Breast epithelium (tissue), 3 donors: Measurements from ENCODE around the gene GSTM5.
"Not testable (repeated sequence)": the region's sequence is repeated elsewhere in the genome, so short reads cannot be mapped to it uniquely, and the experiment has no call there.

ENCODE experiments used
- POLR2A ChIP-seq: fragments of 450-650 bp; IDR thresholded peaks from one replicate; pipeline ENCODE4 v1.6.1; 2016; ENCODE audit warnings: antibody characterized with exemption, mild to moderate bottlenecking, moderate library complexity
- POLR2AphosphoS5 ChIP-seq, 3 donors: sonication (generic); formaldehyde crosslinking; IDR thresholded peaks; one replicate each; pipeline ENCODE4 v1.6.1; 2017; ENCODE audit warnings: antibody characterized with exemption in 3 of 3
- TF ChIP-seq, protein P1 (sequence below), 3 donors: fragments of 450-650 bp; IDR thresholded peaks; one replicate each; pipeline ENCODE4 v1.5.1; 2016 to 2017; ENCODE audit warnings: antibody characterized with exemption in 3 of 3, mild to moderate bottlenecking in 3 of 3, moderate library complexity in 3 of 3

DNA sequence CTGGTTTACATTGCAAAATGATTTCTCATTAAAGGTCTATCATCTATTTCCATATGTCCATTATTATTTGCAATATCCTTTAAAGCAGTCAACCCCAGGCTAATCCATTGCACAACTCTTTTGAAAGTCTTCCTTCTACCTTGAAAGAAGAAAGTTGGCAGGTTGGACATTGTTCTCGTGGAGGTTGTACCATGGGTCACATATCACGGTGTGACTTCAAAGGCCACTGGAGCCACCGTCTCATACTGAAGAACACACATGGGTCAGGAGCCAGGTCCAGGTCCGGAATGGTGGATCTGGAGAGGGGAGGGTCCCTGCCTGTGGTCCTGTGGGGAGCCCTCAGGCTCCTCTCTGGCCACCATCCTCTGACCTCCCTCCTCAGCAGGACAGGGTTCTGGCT, 26.2 kb upstream of the GSTM5 start:
- TF ChIP-seq, protein P1, sequence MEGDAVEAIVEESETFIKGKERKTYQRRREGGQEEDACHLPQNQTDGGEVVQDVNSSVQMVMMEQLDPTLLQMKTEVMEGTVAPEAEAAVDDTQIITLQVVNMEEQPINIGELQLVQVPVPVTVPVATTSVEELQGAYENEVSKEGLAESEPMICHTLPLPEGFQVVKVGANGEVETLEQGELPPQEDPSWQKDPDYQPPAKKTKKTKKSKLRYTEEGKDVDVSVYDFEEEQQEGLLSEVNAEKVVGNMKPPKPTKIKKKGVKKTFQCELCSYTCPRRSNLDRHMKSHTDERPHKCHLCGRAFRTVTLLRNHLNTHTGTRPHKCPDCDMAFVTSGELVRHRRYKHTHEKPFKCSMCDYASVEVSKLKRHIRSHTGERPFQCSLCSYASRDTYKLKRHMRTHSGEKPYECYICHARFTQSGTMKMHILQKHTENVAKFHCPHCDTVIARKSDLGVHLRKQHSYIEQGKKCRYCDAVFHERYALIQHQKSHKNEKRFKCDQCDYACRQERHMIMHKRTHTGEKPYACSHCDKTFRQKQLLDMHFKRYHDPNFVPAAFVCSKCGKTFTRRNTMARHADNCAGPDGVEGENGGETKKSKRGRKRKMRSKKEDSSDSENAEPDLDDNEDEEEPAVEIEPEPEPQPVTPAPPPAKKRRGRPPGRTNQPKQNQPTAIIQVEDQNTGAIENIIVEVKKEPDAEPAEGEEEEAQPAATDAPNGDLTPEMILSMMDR (IDR thresholded peaks at IDR 0.05) = not testable (repeated sequence)
- TF ChIP-seq POLR2AphosphoS5 (IDR thresholded peaks at IDR 0.05); POLR2A: not testable (repeated sequence)
